ENCODE results near the gene XRCC4. TPM values are rescaled to one million over a fixed set of nuclear protein-coding genes. Genes with fewer than 3 reads are reported as not detected.

The XRCC4 gene
- polyA plus RNA-seq, 4 donors, result 9.1 to 12.4 (median 10.8) TPM

DNA sequence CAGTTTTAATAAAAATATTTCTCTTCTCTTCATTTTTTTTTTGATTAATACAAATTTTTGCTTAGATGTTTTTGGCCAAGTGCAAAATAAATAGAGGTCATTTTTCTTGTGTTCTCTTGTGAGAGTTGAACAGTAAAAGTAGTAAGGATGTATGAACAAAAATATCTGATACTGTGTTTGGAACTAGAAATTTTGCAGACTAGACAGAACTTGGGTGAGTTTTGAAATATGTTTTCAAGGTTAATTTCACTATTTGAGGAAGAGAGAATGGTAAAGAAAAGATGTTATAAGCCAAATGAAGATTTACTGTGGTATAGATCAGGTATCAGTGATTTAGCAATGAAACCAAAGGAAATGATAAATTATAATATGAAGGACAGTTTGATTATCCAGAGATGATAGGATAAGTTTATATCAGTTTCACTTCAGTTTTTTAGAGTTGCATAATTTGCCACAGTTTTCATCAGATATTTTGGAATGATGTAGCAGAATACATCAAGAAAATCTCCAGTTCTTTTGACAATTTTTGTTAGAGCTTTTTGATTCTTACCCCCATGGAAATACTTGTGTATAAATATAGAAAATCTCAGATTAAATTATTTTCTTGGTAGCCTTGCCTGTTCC, 246.3 kb downstream of the XRCC4 start:
- no peak for DNase-seq
- H3K36me3 ChIP-seq (ENCODE audit: control insufficient read depth in 3 of 3, insufficient read depth in 2 of 3, low read depth in 1 of 3, low read length in 3 of 3), result no peaks in the 10 kb centered on the region
- FAIRE-seq, result peak; percentile 65

DNA sequence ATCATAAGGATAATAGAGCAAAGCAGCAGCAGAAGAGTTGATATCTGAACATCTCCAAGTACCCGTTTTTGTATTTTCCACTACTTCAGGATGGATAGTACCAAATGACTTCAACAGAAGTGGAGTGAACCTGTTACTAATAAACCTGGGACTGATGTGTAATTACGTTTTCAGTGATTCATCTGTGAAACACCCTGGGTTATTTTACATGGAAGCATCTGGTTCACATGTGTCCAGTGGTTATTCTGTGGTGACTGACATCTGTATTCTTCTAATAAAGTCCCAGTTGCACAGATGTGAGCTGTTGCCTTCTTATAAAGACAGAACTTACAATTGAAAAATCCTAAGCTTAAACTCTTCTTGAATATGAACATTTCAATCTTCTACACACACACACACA, 254.5 kb downstream of the XRCC4 start:
- Histone ChIP-seq H3K27me3 (ENCODE audit: control insufficient read depth in 3 of 3, insufficient read depth in 3 of 3, low read length in 3 of 3) (no peaks in the 10 kb centered on the region), H3K27ac (ENCODE audit: low read depth in 1 of 3, low read length in 2 of 3) (no peak overlapping the region), H3K9me3 (ENCODE audit: control insufficient read depth in 2 of 2, insufficient read depth in 1 of 2, low read depth in 1 of 2, low read length in 1 of 2) (no peaks in the 10 kb centered on the region), H3K4me1 (ENCODE audit: control insufficient read depth in 3 of 3, insufficient read depth in 2 of 3, low read depth in 1 of 3, low read length in 2 of 3) (no peaks in the 10 kb centered on the region), H3K36me3 (ENCODE audit: control insufficient read depth in 3 of 3, insufficient read depth in 2 of 3, low read depth in 1 of 3, low read length in 3 of 3) (no peaks in the 10 kb centered on the region), H3K4me3 (ENCODE audit: low read depth in 1 of 3, low read length in 3 of 3) (no peak overlapping the region)
- FAIRE-seq (no peak), DNase-seq (no peak)
- 72 to 85% (median 81%) methylated on average over 2 of the region's 2 CpGs for WGBS, 3 donors

More for the DNA sequence above, 246.3 kb downstream of the XRCC4 start:
- Histone ChIP-seq H3K27me3 (ENCODE audit: control insufficient read depth in 3 of 3, insufficient read depth in 3 of 3, low read length in 3 of 3) (no peaks in the 10 kb centered on the region), H3K9me3 (ENCODE audit: control insufficient read depth in 2 of 2, insufficient read depth in 1 of 2, low read depth in 1 of 2, low read length in 1 of 2) (no peaks in the 10 kb centered on the region), H3K4me1 (ENCODE audit: control insufficient read depth in 3 of 3, insufficient read depth in 2 of 3, low read depth in 1 of 3, low read length in 2 of 3) (no peaks in the 10 kb centered on the region), H3K27ac (ENCODE audit: low read depth in 1 of 3, low read length in 2 of 3) (no peak overlapping the region), H3K4me3 (ENCODE audit: low read depth in 1 of 3, low read length in 3 of 3) (no peak overlapping the region)

DNA sequence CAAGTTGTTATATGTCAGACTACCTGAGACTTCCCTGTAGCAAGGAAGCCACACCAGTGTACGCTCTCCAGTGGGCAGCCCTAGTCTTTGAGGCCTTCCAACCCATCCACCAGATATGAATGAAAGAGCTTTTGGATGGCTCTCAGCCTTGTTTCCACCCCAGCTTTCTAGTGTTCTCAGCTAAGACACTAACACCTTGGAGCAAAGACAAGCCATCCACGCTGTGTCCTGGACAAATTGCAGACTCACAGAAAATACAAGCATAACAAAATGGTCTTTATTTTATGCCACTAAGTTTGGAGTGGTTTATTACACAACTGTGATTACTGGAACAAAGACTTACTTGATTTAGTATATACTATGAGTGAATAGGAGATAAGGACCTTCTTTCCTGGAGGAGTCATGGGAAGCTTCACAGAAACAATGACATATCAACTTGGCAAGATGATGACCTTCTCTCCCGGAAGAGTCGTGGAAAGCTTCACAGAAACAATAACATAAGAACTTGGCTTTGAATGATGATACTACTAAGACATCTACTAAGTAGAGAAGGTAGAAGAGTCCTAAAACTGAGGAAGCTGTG, 260.2 kb downstream of the XRCC4 start:
- FAIRE-seq, result no peak
- DNase-seq, result no peak
- Histone ChIP-seq H3K4me1 (ENCODE audit: control insufficient read depth in 3 of 3, insufficient read depth in 2 of 3, low read depth in 1 of 3, low read length in 2 of 3) (no peaks in the 10 kb centered on the region), H3K27ac (ENCODE audit: low read depth in 1 of 3, low read length in 2 of 3) (no peak overlapping the region), H3K9me3 (ENCODE audit: control insufficient read depth in 2 of 2, insufficient read depth in 1 of 2, low read depth in 1 of 2, low read length in 1 of 2) (no peaks in the 10 kb centered on the region), H3K36me3 (ENCODE audit: control insufficient read depth in 3 of 3, insufficient read depth in 2 of 3, low read depth in 1 of 3, low read length in 3 of 3) (no peaks in the 10 kb centered on the region), H3K4me3 (ENCODE audit: low read depth in 1 of 3, low read length in 3 of 3) (no peak overlapping the region), H3K27me3 (ENCODE audit: control insufficient read depth in 3 of 3, insufficient read depth in 3 of 3, low read length in 3 of 3) (no peaks in the 10 kb centered on the region)
- 85 to 96% (median 95%) methylated on average over 4 of the region's 4 CpGs for WGBS, 3 donors

DNA sequence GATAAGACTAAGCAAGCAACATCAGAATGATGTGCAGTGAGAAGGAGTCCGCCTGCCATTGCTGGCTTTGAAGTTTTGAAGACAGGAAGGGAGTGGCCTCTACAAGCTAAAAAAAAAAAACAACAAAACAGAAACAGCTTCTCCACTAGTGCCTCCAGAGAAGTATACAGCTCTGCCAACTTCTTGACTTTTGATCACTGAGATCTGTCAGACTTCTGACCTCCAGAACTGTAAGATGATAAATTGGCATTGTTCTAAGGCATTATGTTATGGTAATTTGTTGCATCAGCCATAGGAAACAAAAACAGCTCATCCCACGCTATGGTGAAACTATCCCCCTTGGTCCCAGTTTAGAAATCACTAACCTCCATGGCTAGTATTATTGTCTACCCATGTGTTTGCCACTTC, 263.2 kb downstream of the XRCC4 start:
- DNase-seq (no peak), FAIRE-seq (no peak)
- no peaks in the 10 kb centered on the region for H3K36me3 ChIP-seq (ENCODE audit: control insufficient read depth in 3 of 3, insufficient read depth in 2 of 3, low read depth in 1 of 3, low read length in 3 of 3)
- H3K4me3 ChIP-seq (ENCODE audit: low read depth in 1 of 3, low read length in 3 of 3), result no peak overlapping the region
- H3K4me1 ChIP-seq (ENCODE audit: control insufficient read depth in 3 of 3, insufficient read depth in 2 of 3, low read depth in 1 of 3, low read length in 2 of 3), result no peaks in the 10 kb centered on the region
- H3K27me3 ChIP-seq (ENCODE audit: control insufficient read depth in 3 of 3, insufficient read depth in 3 of 3, low read length in 3 of 3), result no peaks in the 10 kb centered on the region
- WGBS, 3 donors, result 65 to 81% (median 76%) methylated on average over 2 of the region's 2 CpGs
- H3K27ac ChIP-seq (ENCODE audit: low read depth in 1 of 3, low read length in 2 of 3), result no peak overlapping the region
- H3K9me3 ChIP-seq (ENCODE audit: control insufficient read depth in 2 of 2, insufficient read depth in 1 of 2, low read depth in 1 of 2, low read length in 1 of 2), result no peaks in the 10 kb centered on the region

DNA sequence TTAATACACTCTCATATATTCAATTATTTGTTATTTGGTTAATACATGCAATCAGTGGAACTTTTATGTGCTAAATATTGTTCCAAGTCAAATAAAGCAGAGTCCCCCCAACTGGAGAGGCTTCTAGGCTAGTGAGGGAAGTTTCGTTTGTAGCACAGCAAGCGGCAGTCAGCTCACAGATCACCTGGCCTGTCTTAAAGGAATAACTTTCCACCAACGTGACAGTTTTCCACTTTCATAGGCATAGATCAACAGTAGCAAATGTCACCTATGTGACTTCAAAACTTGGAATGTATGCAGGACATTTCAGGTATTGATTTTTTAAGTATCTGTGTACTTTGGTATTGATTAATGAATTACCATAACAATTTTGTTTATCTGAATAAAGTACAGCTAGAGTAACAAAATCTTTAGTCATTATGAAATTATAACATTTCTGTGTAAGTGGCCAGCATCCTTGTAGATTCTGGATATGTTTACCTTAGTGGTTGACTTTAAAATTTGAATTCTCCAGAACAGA, 264.5 kb downstream of the XRCC4 start:
- FAIRE-seq, result no peak
- 76 to 82% (median 77%) methylated on average over 3 of the region's 3 CpGs for WGBS, 3 donors
- no peaks in the 10 kb centered on the region for H3K9me3 ChIP-seq (ENCODE audit: control insufficient read depth in 2 of 2, insufficient read depth in 1 of 2, low read depth in 1 of 2, low read length in 1 of 2)
- no peaks in the 10 kb centered on the region for H3K27me3 ChIP-seq (ENCODE audit: control insufficient read depth in 3 of 3, insufficient read depth in 3 of 3, low read length in 3 of 3)
- H3K4me3 ChIP-seq (ENCODE audit: low read depth in 1 of 3, low read length in 3 of 3), result no peak overlapping the region
- DNase-seq, result no peak
- H3K36me3 ChIP-seq (ENCODE audit: control insufficient read depth in 3 of 3, insufficient read depth in 2 of 3, low read depth in 1 of 3, low read length in 3 of 3), result no peaks in the 10 kb centered on the region
- no peak overlapping the region for H3K27ac ChIP-seq (ENCODE audit: low read depth in 1 of 3, low read length in 2 of 3)
- H3K4me1 ChIP-seq (ENCODE audit: control insufficient read depth in 3 of 3, insufficient read depth in 2 of 3, low read depth in 1 of 3, low read length in 2 of 3), result no peaks in the 10 kb centered on the region

DNA sequence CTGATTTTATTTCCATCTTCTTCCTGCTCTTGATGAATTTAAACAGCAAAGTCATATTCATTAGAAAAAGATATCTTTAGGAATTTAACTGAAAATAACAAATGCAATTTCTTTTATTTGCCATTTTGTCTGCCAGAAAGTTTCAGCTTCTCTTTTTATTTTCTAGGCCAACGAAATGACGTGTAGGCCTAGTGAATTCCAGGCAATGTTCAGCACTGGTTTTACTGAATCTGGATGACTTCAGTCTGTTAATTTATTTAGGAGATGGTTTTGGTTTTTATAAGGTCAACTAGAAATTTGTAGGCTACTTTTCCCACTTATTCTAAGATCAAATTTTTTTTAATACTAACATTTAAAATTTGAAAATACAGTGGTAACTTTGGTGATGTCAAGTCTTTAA, 265.1 kb downstream of the XRCC4 start:
- no peaks in the 10 kb centered on the region for H3K4me1 ChIP-seq (ENCODE audit: control insufficient read depth in 3 of 3, insufficient read depth in 2 of 3, low read depth in 1 of 3, low read length in 2 of 3)
- no peaks in the 10 kb centered on the region for H3K27me3 ChIP-seq (ENCODE audit: control insufficient read depth in 3 of 3, insufficient read depth in 3 of 3, low read length in 3 of 3)
- no peak for DNase-seq
- H3K36me3 ChIP-seq (ENCODE audit: control insufficient read depth in 3 of 3, insufficient read depth in 2 of 3, low read depth in 1 of 3, low read length in 3 of 3), result no peaks in the 10 kb centered on the region
- 83 to 96% (median 93%) methylated on average over 2 of the region's 2 CpGs for WGBS, 3 donors
- no peak overlapping the region for H3K27ac ChIP-seq (ENCODE audit: low read depth in 1 of 3, low read length in 2 of 3)
- peak; percentile 19 for FAIRE-seq
- H3K9me3 ChIP-seq (ENCODE audit: control insufficient read depth in 2 of 2, insufficient read depth in 1 of 2, low read depth in 1 of 2, low read length in 1 of 2), result peaks cover 0 to 4% of the 10 kb centered on the region in 2 donors
- H3K4me3 ChIP-seq (ENCODE audit: low read depth in 1 of 3, low read length in 3 of 3), result no peak overlapping the region

DNA sequence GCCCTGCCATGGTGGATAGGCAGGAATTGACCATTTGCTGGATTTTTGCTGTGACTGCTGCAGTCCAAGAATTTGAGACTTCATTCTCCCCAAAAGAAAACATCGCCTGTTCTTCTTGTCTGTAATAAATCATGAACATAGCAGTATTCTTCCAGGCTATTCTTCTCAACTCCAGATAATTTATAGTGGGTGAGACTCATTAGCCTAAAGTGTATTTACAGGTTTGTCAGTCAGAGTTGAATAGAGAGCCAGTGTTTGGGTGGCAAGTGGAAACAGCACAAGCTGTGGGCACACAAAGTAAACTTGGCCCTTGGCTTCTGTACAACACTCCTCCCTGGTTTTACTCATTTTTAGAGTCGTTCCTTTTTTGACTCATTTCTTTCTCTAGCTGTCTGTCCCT, 266.0 kb downstream of the XRCC4 start:
- Histone ChIP-seq H3K9me3 (ENCODE audit: control insufficient read depth in 2 of 2, insufficient read depth in 1 of 2, low read depth in 1 of 2, low read length in 1 of 2) (peaks cover 0 to 12% of the 10 kb centered on the region in 2 donors), H3K27ac (ENCODE audit: low read depth in 1 of 3, low read length in 2 of 3) (no peak overlapping the region), H3K4me3 (ENCODE audit: low read depth in 1 of 3, low read length in 3 of 3) (no peak overlapping the region), H3K36me3 (ENCODE audit: control insufficient read depth in 3 of 3, insufficient read depth in 2 of 3, low read depth in 1 of 3, low read length in 3 of 3) (peaks cover 0 to 4% (median 0%) of the 10 kb centered on the region in 3 donors), H3K4me1 (ENCODE audit: control insufficient read depth in 3 of 3, insufficient read depth in 2 of 3, low read depth in 1 of 3, low read length in 2 of 3) (no peaks in the 10 kb centered on the region), H3K27me3 (ENCODE audit: control insufficient read depth in 3 of 3, insufficient read depth in 3 of 3, low read length in 3 of 3) (no peaks in the 10 kb centered on the region)
- WGBS, 3 donors, result 63 to 70% (median 64%) methylated on average over 2 of the region's 2 CpGs
- FAIRE-seq, result no peak
- DNase-seq, result no peak

- Histone ChIP-seq H3K27me3 (ENCODE audit: control insufficient read depth in 3 of 3, insufficient read depth in 3 of 3, low read length in 3 of 3) (no peaks in the 10 kb centered on the region), H3K4me3 (ENCODE audit: low read depth in 1 of 3, low read length in 3 of 3) (no peak overlapping the region), H3K9me3 (ENCODE audit: control insufficient read depth in 2 of 2, insufficient read depth in 1 of 2, low read depth in 1 of 2, low read length in 1 of 2) (peaks cover 0 to 23% of the 10 kb centered on the region in 2 donors), H3K4me1 (ENCODE audit: control insufficient read depth in 3 of 3, insufficient read depth in 2 of 3, low read depth in 1 of 3, low read length in 2 of 3) (no peaks in the 10 kb centered on the region), H3K27ac (ENCODE audit: low read depth in 1 of 3, low read length in 2 of 3) (no peak overlapping the region), H3K36me3 (ENCODE audit: control insufficient read depth in 3 of 3, insufficient read depth in 2 of 3, low read depth in 1 of 3, low read length in 3 of 3) (peaks cover 0 to 4% (median 0%) of the 10 kb centered on the region in 3 donors)
- WGBS, 3 donors, result 92 to 96% (median 93%) methylated on average over 6 of the region's 6 CpGs
- no peak for DNase-seq
- FAIRE-seq, result no peak
These were observed 268.1 kb downstream of the XRCC4 start for GRCh38 chr5:83345423-83345822.

Measured in small intestine (tissue), 7 donors.